Mesodermal cell (in vitro differentiated cells): ENCODE results near the gene UBR1.

Experiments
- H3K27ac ChIP-seq: 2 replicates; pipeline ENCODE4 v1.7.0; 2013; ENCODE audit warnings: mild to moderate bottlenecking, low read depth, low read length, moderate library complexity; ENCODE audit not compliant: severe bottlenecking
- H3K36me3 ChIP-seq: 2 replicates; pipeline ENCODE4 v1.7.1; 2013; ENCODE audit warnings: mild to moderate bottlenecking, low read length, moderate library complexity; ENCODE audit not compliant: control insufficient read depth, insufficient read depth
- H3K4me1 ChIP-seq: one replicate; pipeline ENCODE4 v1.7.1; 2013; ENCODE audit warnings: mild to moderate bottlenecking, low read length; ENCODE audit not compliant: insufficient read depth, control insufficient read depth, poor library complexity, severe bottlenecking
- H3K4me3 ChIP-seq: 2 replicates; pipeline ENCODE4 v1.7.0; 2013; ENCODE audit warnings: low read length, control low read depth, mild to moderate bottlenecking; ENCODE audit not compliant: insufficient read depth, poor library complexity, severe bottlenecking; ENCODE audit errors: extremely low read depth
- H3K9me3 ChIP-seq: 2 replicates; pipeline ENCODE4 v1.7.1; 2013; ENCODE audit warnings: mild to moderate bottlenecking, low read length, moderate library complexity; ENCODE audit not compliant: control insufficient read depth
- WGBS, 2 experiments: methylation state at CpG; one replicate each; pipeline ENCODE4 v1.1.5; 2013; ENCODE audit warnings: missing lambda C conversion rate in 2 of 2; ENCODE audit not compliant: insufficient coverage in 2 of 2; 5-methylcytosine and 5-hydroxymethylcytosine counted together

Gene UBR1

DNA sequence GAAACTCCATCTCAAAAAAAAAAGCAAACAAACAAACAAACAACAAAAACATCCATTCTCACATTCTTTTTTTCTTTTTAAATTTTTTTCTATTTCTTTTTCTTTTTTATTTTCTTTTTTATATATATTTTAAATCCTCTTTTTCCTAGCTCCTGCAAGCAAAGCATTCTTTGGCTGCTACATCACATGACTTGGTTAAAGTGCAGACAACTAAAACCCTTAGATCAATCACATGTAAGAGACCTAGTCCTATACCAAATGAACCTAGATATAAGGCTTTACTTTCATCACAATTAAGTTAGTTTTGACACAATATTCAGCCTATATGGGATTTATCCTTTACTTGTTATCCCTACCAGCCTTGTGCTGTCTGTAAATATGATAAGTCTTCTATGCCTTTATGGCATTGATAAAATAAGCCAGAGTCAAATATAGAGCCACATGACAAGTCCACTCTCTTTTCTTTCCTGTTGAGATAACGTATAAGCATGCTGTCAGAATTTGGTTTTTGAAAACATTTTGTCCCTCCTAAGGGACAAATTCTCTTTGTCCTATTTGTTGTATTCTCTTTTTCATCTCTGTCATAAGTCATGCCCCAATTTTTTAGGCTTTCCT, 11.3 kb downstream of the UBR1 start:
- 80% methylated on average over 1 of the region's 1 CpG; no CpG with 5 or more reads in 1 of the 2 experiments for WGBS, 2 experiments
- H3K27ac ChIP-seq, result no peak overlapping the region

DNA sequence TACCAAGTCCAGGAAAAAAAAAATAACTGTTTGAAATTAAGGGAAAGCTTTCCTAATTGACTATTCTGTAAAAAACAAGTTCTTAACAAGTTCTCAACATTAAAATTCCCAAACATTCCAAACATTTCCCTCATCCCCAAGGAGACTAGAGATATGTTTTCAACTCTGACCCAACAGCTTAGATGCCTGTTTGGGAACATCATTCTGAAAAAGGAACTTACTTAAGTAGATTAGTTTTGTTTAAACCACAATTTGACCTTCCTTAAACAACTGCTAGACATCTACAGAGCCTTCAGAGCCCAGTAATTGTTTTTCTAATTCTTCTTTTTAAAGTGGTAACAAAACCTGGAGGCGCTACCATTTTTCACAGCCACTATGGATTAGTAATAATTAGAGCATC, 12.8 kb downstream of the UBR1 start:
- no peak overlapping the region for H3K4me3 ChIP-seq
- H3K27ac ChIP-seq, result no peak overlapping the region
- H3K9me3 ChIP-seq, result no peaks in the 10 kb centered on the region
- peaks cover 5% of the 10 kb centered on the region for H3K4me1 ChIP-seq
- H3K36me3 ChIP-seq, result peaks cover 40% of the 10 kb centered on the region
- WGBS, 2 experiments, result no CpG with 5 or more reads among the region's 1 CpG

More for the DNA sequence above, 11.3 kb downstream of the UBR1 start:
- no peaks in the 10 kb centered on the region for H3K9me3 ChIP-seq
- H3K4me1 ChIP-seq, result peaks cover 5% of the 10 kb centered on the region
- H3K36me3 ChIP-seq, result peaks cover 45% of the 10 kb centered on the region
- H3K4me3 ChIP-seq, result no peak overlapping the region

DNA sequence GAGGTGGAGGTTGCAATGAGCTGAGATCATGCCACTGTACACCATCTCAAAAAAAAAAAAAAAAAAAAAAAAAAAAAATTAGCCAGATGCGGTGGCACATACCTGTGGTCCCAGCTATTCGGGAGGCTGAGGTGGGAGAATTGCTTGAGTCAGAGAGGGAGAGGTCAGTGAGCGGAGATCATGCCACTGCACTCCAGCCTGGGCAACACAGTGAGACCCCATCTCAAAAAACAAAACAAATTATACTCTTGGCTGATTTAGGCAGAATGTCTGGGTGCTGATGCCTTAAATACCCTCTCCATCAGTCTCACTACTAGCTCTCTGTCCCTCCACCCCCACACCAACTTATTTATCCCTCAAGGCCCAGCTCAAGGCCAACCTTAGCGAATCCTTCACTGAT, 14.0 kb downstream of the UBR1 start:
- Histone ChIP-seq H3K4me1 (peaks cover 5% of the 10 kb centered on the region), H3K27ac (no peak overlapping the region), H3K36me3 (peaks cover 34% of the 10 kb centered on the region), H3K9me3 (no peaks in the 10 kb centered on the region), H3K4me3 (no peak overlapping the region)
- WGBS, 2 experiments, result 100% methylated on average over 1 of the region's 4 CpGs; no CpG with 5 or more reads in 1 of the 2 experiments

DNA sequence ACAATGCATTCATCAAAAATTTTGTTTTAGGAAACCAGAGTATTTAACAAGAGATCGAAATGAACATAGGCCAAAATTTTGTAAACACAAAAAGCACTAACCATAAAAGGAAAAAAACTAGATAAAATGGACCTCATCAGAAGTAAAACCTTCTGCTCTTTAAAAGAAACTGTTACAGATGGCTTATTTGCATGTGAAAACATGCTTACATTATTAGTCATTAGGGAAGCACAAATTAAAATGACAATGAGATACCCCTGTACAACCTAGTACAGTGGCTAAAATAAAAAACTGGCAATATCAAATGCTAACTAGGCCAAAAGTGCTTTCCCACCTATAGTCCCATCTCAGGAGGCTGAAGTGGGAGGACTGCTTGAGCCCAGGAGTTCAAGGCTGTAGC, 19.3 kb downstream of the UBR1 start:
- no peaks in the 10 kb centered on the region for H3K4me1 ChIP-seq
- WGBS, 2 experiments, result no CpG with 5 or more reads among the region's 1 CpG
- no peak overlapping the region for H3K27ac ChIP-seq
- H3K36me3 ChIP-seq, result peaks cover 63% of the 10 kb centered on the region
- no peaks in the 10 kb centered on the region for H3K9me3 ChIP-seq
- H3K4me3 ChIP-seq, result no peak overlapping the region

DNA sequence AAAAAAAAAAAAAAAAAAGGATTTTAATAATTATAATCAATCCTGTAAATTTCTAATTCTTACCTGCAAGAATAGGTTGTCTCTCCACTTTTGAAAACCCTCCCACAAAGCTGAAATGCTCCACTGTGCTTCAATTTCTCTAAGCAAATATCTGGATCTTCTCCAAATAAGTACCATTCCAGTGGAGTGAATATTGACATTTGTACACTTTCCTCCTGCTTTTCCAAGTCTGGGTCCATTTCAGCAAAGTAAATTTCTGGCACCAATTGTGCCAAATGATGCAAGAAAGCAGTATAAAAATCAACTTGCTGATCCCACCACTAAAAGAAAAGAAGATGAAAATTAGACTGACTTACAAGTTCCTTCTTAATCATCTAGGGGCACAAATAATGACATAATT, 19.9 kb downstream of the UBR1 start:
- no peaks in the 10 kb centered on the region for H3K9me3 ChIP-seq
- H3K27ac ChIP-seq, result no peak overlapping the region
- peaks cover 68% of the 10 kb centered on the region for H3K36me3 ChIP-seq
- H3K4me1 ChIP-seq, result no peaks in the 10 kb centered on the region
- H3K4me3 ChIP-seq, result no peak overlapping the region

DNA sequence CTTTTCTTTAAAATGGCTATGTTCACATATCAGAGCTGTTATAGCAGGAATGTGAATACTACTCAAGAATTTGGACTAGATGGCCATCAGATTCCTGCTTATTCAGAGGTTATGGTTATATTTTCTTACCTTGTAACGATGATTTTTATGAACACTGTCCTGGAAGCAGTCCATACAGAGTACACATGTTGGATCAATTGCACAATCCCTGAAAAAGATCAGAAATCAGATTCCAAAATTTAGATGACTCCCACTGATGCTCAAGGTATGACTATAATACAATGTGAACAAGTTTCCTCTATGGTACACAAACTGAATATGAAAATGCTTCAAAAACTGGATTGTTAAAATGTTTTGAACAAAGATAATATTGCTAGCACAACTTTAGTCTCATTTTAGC, 23.3 kb downstream of the UBR1 start:
- Histone ChIP-seq H3K36me3 (peaks cover 73% of the 10 kb centered on the region), H3K27ac (no peak overlapping the region), H3K9me3 (no peaks in the 10 kb centered on the region), H3K4me1 (no peaks in the 10 kb centered on the region), H3K4me3 (no peak overlapping the region)
- 100% methylated on average over 1 of the region's 1 CpG for WGBS, 2 experiments

DNA sequence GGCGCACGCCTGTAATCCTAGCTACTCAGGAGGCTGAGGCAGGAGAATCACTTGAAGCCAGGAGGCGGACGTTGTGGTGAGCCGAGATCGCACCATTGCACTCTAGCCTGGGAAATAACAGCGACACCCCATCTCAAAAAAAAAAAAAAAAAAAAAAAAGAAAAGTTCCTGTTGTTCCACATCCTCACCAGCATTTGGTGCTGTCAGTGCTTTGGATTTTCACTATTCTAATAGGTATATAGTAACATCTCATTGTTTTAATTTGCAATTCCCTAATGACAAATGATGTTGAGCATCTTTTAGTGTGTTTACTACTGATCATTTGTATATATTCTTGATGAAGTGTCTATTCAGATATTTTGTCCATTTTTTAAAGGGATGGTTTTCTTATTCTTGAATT, 24.6 kb downstream of the UBR1 start:
- WGBS, 2 experiments, result 99 to 100% methylated on average over 2 to 7 of the region's 7 CpGs
- Histone ChIP-seq H3K36me3 (peaks cover 67% of the 10 kb centered on the region), H3K4me1 (no peaks in the 10 kb centered on the region)

DNA sequence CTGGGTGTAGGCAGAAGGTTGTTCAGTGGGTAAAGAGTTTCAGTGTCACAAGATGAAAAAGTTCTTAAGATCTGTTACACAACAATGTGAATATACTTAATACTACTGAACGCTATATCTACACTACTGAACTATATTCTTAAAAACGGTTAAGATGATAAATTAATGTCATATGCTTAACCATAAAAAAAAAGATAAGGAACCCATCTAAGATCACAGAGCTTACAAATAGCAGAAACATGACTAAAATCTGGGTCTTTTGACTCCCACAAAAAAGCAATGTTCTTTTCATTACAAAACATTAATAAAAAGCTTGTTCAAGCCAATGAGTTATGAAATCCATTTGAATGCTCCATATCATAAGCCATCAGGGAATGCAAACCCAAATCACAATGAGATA, 34.4 kb downstream of the UBR1 start:
- H3K27ac ChIP-seq, result no peak overlapping the region
- no peak overlapping the region for H3K4me3 ChIP-seq
- H3K36me3 ChIP-seq, result peaks cover 65% of the 10 kb centered on the region
- WGBS, 2 experiments, result no CpG with 5 or more reads among the region's 2 CpGs
- no peaks in the 10 kb centered on the region for H3K4me1 ChIP-seq
- no peaks in the 10 kb centered on the region for H3K9me3 ChIP-seq

More for the DNA sequence above, 24.6 kb downstream of the UBR1 start:
- no peak overlapping the region for H3K4me3 ChIP-seq
- H3K27ac ChIP-seq, result no peak overlapping the region
- H3K9me3 ChIP-seq, result no peaks in the 10 kb centered on the region

DNA sequence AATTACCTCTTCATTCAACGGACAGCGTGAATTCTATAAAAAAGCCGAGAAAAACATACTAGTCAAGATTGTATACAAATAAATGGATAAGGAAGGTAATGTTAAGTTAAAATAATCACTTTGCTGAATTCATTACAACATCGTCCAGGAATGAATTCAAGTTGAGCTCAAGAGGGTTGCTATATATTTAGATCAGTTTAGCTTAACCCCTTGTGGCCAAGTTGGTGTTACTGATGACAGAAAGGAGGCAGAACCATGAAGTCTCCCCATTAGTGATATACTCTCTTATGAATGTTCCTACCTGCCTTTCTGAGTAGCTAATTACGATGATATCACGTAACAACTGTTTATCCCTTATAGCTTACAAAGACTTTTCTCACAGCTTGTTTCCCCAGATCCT, 34.9 kb downstream of the UBR1 start:
- no peak overlapping the region for H3K4me3 ChIP-seq
- WGBS, 2 experiments, result 90 to 100% methylated on average over 1 to 2 of the region's 6 CpGs
- H3K9me3 ChIP-seq, result no peaks in the 10 kb centered on the region
- peaks cover 69% of the 10 kb centered on the region for H3K36me3 ChIP-seq
- H3K27ac ChIP-seq, result no peak overlapping the region
- no peaks in the 10 kb centered on the region for H3K4me1 ChIP-seq

DNA sequence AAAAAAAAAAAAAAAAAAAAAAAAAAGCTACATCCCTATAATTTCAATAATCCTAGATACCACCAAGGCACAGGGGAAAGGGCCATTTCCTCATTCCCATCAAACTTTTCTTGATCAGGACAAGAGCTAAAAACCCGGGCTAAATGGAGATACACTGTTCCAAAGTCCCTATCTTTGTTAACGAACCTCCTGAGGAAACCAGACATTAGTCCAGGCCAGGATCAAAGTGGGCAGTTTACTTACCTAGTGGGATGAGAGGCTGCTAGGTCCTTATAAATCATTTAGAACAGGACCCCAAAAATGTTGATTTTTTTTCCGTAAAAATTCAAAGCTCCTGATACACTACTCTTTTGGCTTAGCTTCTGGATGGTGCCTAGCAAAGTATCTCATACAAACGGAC, 35.6 kb downstream of the UBR1 start:
- Histone ChIP-seq H3K4me1 (no peaks in the 10 kb centered on the region), H3K9me3 (no peaks in the 10 kb centered on the region), H3K4me3 (no peak overlapping the region), H3K27ac (no peak overlapping the region), H3K36me3 (peaks cover 76% of the 10 kb centered on the region)
- 100% methylated on average over 2 to 3 of the region's 4 CpGs for WGBS, 2 experiments

DNA sequence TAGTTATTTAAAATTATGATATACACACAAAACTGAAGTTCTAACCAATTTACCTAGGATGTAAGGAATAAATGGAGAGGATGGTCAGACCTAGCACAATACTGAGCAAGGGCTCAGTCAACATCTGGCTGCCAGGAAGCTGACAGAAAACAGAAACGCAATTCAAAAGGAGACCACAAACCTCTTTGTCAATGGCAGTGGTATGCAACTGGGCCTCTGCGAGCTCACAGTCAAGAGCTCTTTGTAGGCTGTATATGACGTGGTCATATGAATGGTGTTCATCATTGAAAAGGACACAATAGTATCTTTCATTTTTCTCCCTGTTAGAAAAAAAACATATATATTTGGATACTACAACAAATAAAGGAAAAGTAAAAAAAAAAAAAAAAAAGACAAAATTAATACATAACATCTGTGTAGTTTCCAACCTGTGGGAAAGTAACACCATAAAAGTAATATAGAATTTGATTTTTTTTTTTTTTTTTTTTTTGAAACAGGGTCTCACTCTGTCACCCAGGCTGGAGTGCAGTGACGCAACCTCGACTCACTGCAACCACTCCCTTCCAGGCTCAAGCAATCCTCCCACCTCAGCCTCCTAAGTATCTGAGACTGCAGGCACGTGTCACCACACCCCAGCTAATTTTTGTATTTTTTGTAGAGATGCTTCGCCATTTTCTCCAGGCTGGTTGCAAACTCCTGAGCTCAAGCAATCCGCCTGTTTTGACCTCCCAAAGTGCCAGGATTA, 37.9 kb downstream of the UBR1 start:
- H3K27ac ChIP-seq, result no peak overlapping the region
- H3K9me3 ChIP-seq, result no peaks in the 10 kb centered on the region
- H3K4me3 ChIP-seq, result no peak overlapping the region
- peaks cover 69% of the 10 kb centered on the region for H3K36me3 ChIP-seq
- no peaks in the 10 kb centered on the region for H3K4me1 ChIP-seq
- whole genome bisulfite sequencing, 2 experiments, result 80 to 84% methylated on average over 1 to 3 of the region's 8 CpGs
